Naive thymus-derived CD4-positive, alpha-beta T cell (primary cell): Measurements from ENCODE around the gene PDSS2. TPM values are rescaled to one million over a fixed set of nuclear protein-coding genes. Genes with fewer than 3 reads are reported as not detected.

Experiments
- ATAC-seq: fragments of 150-1000 bp; cut with Tn5 transposase; 2 replicates; pipeline ENCODE4 v1.10.0; 2021; ENCODE audit warnings: mild to moderate bottlenecking, moderate library complexity
- CTCF ChIA-PET: fragments of 350-600 bp; sonication (Branson Sonifier 250); formaldehyde crosslinking; loops from one replicate; lab custom pipeline; 2021; ENCODE audit warnings: antibody characterized with exemption; lab: Charles Lee
- POLR2A ChIA-PET: fragments of 350-600 bp; sonication (Branson Sonifier 250); formaldehyde crosslinking; loops from one replicate; lab custom pipeline; 2021; ENCODE audit warnings: antibody characterized with exemption, inconsistent platforms; lab: Charles Lee
- DNase-seq, 9 donors: peaks; one replicate each; pipeline versions ENCODE4 v3.0.0 to v3.0.0-alpha.2; 2020 to 2022; ENCODE audit warnings: mixed read lengths in 1 of 9
- H3K27ac ChIP-seq: one replicate; pipeline ENCODE4 v1.7.0; 2013; ENCODE audit warnings: mild to moderate bottlenecking, low read depth, low read length, moderate library complexity
- H3K27me3 ChIP-seq, 2 donors: one replicate each; pipeline ENCODE4 v1.7.0; 2013; ENCODE audit warnings: low read length in 2 of 2, mild to moderate bottlenecking in 2 of 2, moderate library complexity in 2 of 2; ENCODE audit not compliant: control insufficient read depth in 2 of 2, insufficient read depth in 2 of 2
- H3K36me3 ChIP-seq, 3 experiments: 1 replicate in 2 of 3; 2 replicates in 1 of 3; pipeline ENCODE4 v1.7.0; 2013; ENCODE audit warnings: low read length in 3 of 3, mild to moderate bottlenecking in 3 of 3, moderate library complexity in 1 of 3; ENCODE audit not compliant: insufficient read depth in 3 of 3, control insufficient read depth in 2 of 3
- H3K4me1 ChIP-seq, 2 donors: one replicate each; pipeline ENCODE4 v1.7.0; 2013; ENCODE audit warnings: low read length in 2 of 2, mild to moderate bottlenecking in 2 of 2, moderate library complexity in 1 of 2; ENCODE audit not compliant: control insufficient read depth in 2 of 2, insufficient read depth in 2 of 2
- H3K4me3 ChIP-seq: 2 replicates; pipeline ENCODE4 v1.7.0; 2013; ENCODE audit warnings: mild to moderate bottlenecking, low read length
- H3K9me3 ChIP-seq, 3 experiments: 1 replicate in 2 of 3; 2 replicates in 1 of 3; pipeline ENCODE4 v1.7.0; 2013; ENCODE audit warnings: low read length in 3 of 3; ENCODE audit not compliant: control insufficient read depth in 2 of 3
- H3K27ac Mint-ChIP-seq, 9 donors: one replicate each; pipeline ENCODE4 v1.8.0; 2020 to 2022; ENCODE audit warnings: mixed read lengths in 9 of 9, mild to moderate bottlenecking in 8 of 9, moderate library complexity in 5 of 9, inconsistent platforms in 2 of 9
- H3K27me3 Mint-ChIP-seq, 5 donors: one replicate each; pipeline ENCODE4 v1.8.0; 2021 to 2022; ENCODE audit warnings: mixed read lengths in 5 of 5, mild to moderate bottlenecking in 1 of 5
- H3K36me3 Mint-ChIP-seq, 5 donors: one replicate each; pipeline ENCODE4 v1.8.0; 2020 to 2022; ENCODE audit warnings: mixed read lengths in 5 of 5, mild to moderate bottlenecking in 3 of 5, inconsistent platforms in 1 of 5
- H3K4me1 Mint-ChIP-seq, 7 donors: one replicate each; pipeline ENCODE4 v1.8.0; 2020 to 2022; ENCODE audit warnings: mixed read lengths in 7 of 7, mild to moderate bottlenecking in 3 of 7, inconsistent platforms in 1 of 7
- H3K4me3 Mint-ChIP-seq, 10 donors: one replicate each; pipeline ENCODE4 v1.8.0; 2020 to 2022; ENCODE audit warnings: mild to moderate bottlenecking in 10 of 10, mixed read lengths in 10 of 10, moderate library complexity in 6 of 10, inconsistent platforms in 2 of 10
- H3K9me3 Mint-ChIP-seq, 11 donors: one replicate each; pipeline ENCODE4 v1.8.0; 2020 to 2022; ENCODE audit warnings: mixed read lengths in 11 of 11, mild to moderate bottlenecking in 4 of 11, inconsistent platforms in 1 of 11, moderate library complexity in 1 of 11
- intact Hi-C, 2 donors: fragments of 100-400 bp; cut with micrococcal nuclease; formaldehyde crosslinking; loops; one replicate each; pipeline ENCODE4 v1.15.1; 2023
- polyA plus RNA-seq, 2 donors: library from polyadenylated mRNA; unstranded; fragments of 300-500 nt; fragmentation: Illumina TruSeq; gene quantifications; one replicate each; pipeline ENCODE4 v1.2.3, GENCODE V29; 2021
- total RNA-seq, 6 experiments: library from RNA in 5 of 6; stranded (reverse) in 5 of 6; gene quantifications; 1 replicate in 5 of 6; 2 replicates in 1 of 6; pipeline ENCODE4 v1.2.3 and lab custom pipeline; 2021 to 2026

The PDSS2 gene
- total and polyA plus RNA-seq, 7 experiments from 2014 or later, result 12.0 to 16.6 (median 12.4) TPM

- CTCF ChIA-PET, result interaction anchor here (0.6 to 0.7 kb wide), 2 partner anchors 823 to 891 kb away, joined by 3 to 6 read pairs; no protein-coding TSS in a partner anchor
- H3K27me3 Mint-ChIP-seq, result no peaks in the 10 kb centered on the region
- no peaks in the 10 kb centered on the region for H3K9me3 ChIP-seq
These were observed 304.6 kb downstream of the PDSS2 start for GRCh38 chr6:107154801-107155160.

GRCh38 chr6:107154131-107154800 lies 305.1 kb downstream of the PDSS2 start:
- Mint-ChIP-seq H3K36me3 (peaks cover 0 to 29% (median 8%) of the 10 kb centered on the region in 5 donors), H3K4me3 (no peak overlapping the region), H3K4me1 (no peaks in the 10 kb centered on the region), H3K27me3 (no peaks in the 10 kb centered on the region), H3K9me3 (no peaks in the 10 kb centered on the region), H3K27ac (no peak overlapping the region)
- Histone ChIP-seq H3K4me1 (no peaks in the 10 kb centered on the region), H3K36me3 (no peaks in the 10 kb centered on the region), H3K27me3 (no peaks in the 10 kb centered on the region), H3K4me3 (no peak overlapping the region), H3K9me3 (no peaks in the 10 kb centered on the region), H3K27ac (no peak overlapping the region)
- POLR2A ChIA-PET, result no interaction called here
- DNase-seq (no peak), ATAC-seq (no peak)
- intact Hi-C loops, result no loop called here
- CTCF ChIA-PET, result interaction anchor here (0.6 to 0.7 kb wide), 2 partner anchors 823 to 891 kb away, joined by 3 to 6 read pairs; no protein-coding TSS in a partner anchor

More at GRCh38 chr6:107154801-107155160, 304.6 kb downstream of the PDSS2 start:
- H3K27me3 ChIP-seq, result no peaks in the 10 kb centered on the region
- Mint-ChIP-seq H3K27ac (no peak overlapping the region), H3K9me3 (no peaks in the 10 kb centered on the region), H3K36me3 (peaks cover 0 to 27% (median 8%) of the 10 kb centered on the region in 5 donors), H3K4me3 (no peak overlapping the region), H3K4me1 (no peaks in the 10 kb centered on the region)
- no peaks in the 10 kb centered on the region for H3K36me3 ChIP-seq
- no peak overlapping the region for H3K4me3 ChIP-seq
- H3K27ac ChIP-seq, result no peak overlapping the region
- DNase-seq, result no peak
- H3K4me1 ChIP-seq, result no peaks in the 10 kb centered on the region
- POLR2A ChIA-PET, result no interaction called here
- intact Hi-C loops, result no loop called here
- ATAC-seq, result no peak

- Histone ChIP-seq H3K9me3 (no peaks in the 10 kb centered on the region), H3K27me3 (no peaks in the 10 kb centered on the region), H3K4me1 (no peaks in the 10 kb centered on the region), H3K36me3 (no peaks in the 10 kb centered on the region), H3K27ac (no peak overlapping the region), H3K4me3 (no peak overlapping the region)
- Mint-ChIP-seq H3K4me3 (no peak overlapping the region), H3K27ac (no peak overlapping the region), H3K27me3 (no peaks in the 10 kb centered on the region), H3K9me3 (no peaks in the 10 kb centered on the region), H3K4me1 (no peaks in the 10 kb centered on the region), H3K36me3 (peaks cover 0 to 29% (median 8%) of the 10 kb centered on the region in 5 donors)
- ChIA-PET CTCF (no interaction called here), POLR2A (no interaction called here)
- intact Hi-C loops, result no loop called here
- no peak for ATAC-seq
- no peak for DNase-seq
These were observed 306.5 kb downstream of the PDSS2 start for GRCh38 chr6:107152638-107153430.

- H3K27ac Mint-ChIP-seq, result no peak overlapping the region
- H3K36me3 Mint-ChIP-seq, result peaks cover 0 to 5% (median 0%) of the 10 kb centered on the region in 5 donors
- H3K4me1 ChIP-seq, result no peaks in the 10 kb centered on the region
- no peaks in the 10 kb centered on the region for H3K4me1 Mint-ChIP-seq
- no peak overlapping the region for H3K4me3 ChIP-seq
- intact Hi-C loops, result no loop called here
- H3K9me3 Mint-ChIP-seq, result no peaks in the 10 kb centered on the region
- no peaks in the 10 kb centered on the region for H3K9me3 ChIP-seq
- DNase-seq (no peak), ATAC-seq (no peak)
- H3K27ac ChIP-seq, result no peak overlapping the region
- CTCF ChIA-PET, result no interaction called here
- H3K36me3 ChIP-seq, result no peaks in the 10 kb centered on the region
- H3K27me3 Mint-ChIP-seq, result no peaks in the 10 kb centered on the region
- H3K27me3 ChIP-seq, result no peaks in the 10 kb centered on the region
- no peak overlapping the region for H3K4me3 Mint-ChIP-seq
- POLR2A ChIA-PET, result no interaction called here
These were observed 314.7 kb downstream of the PDSS2 start for GRCh38 chr6:107144666-107145065.

- intact Hi-C loops, result no loop called here
- POLR2A ChIA-PET, result no interaction called here
- Mint-ChIP-seq H3K9me3 (no peaks in the 10 kb centered on the region), H3K4me3 (no peak overlapping the region), H3K27me3 (no peaks in the 10 kb centered on the region), H3K4me1 (no peaks in the 10 kb centered on the region), H3K27ac (no peak overlapping the region), H3K36me3 (peaks cover 0 to 3% (median 0%) of the 10 kb centered on the region in 5 donors)
- no peak overlapping the region for H3K27ac ChIP-seq
- ATAC-seq, result no peak
- CTCF ChIA-PET, result no interaction called here
- no peaks in the 10 kb centered on the region for H3K36me3 ChIP-seq
- no peaks in the 10 kb centered on the region for H3K9me3 ChIP-seq
- no peak for DNase-seq
- no peak overlapping the region for H3K4me3 ChIP-seq
- no peaks in the 10 kb centered on the region for H3K4me1 ChIP-seq
- no peaks in the 10 kb centered on the region for H3K27me3 ChIP-seq
These were observed 315.4 kb downstream of the PDSS2 start for GRCh38 chr6:107144014-107144413.

- POLR2A ChIA-PET, result no interaction called here
- CTCF ChIA-PET, result no interaction called here
- no peaks in the 10 kb centered on the region for H3K36me3 ChIP-seq
These were observed 318.8 kb downstream of the PDSS2 start for GRCh38 chr6:107140581-107140980.

More at GRCh38 chr6:107140581-107140980, 318.8 kb downstream of the PDSS2 start:
- Histone ChIP-seq H3K9me3 (no peaks in the 10 kb centered on the region), H3K4me1 (no peaks in the 10 kb centered on the region), H3K27ac (no peak overlapping the region), H3K4me3 (no peak overlapping the region), H3K27me3 (no peaks in the 10 kb centered on the region)
- Mint-ChIP-seq H3K27me3 (peaks cover 0 to under 1% (median 0%) of the 10 kb centered on the region in 5 donors), H3K4me1 (no peaks in the 10 kb centered on the region), H3K27ac (no peak overlapping the region), H3K4me3 (no peak overlapping the region), H3K9me3 (no peaks in the 10 kb centered on the region), H3K36me3 (no peaks in the 10 kb centered on the region)
- ATAC-seq (no peak), DNase-seq (no peak)
- intact Hi-C loops, result no loop called here
